Measurements from ENCODE around the gene GNPNAT1. TPM values are rescaled to one million over a fixed set of nuclear protein-coding genes. Genes with fewer than 3 reads are reported as not detected.

The GNPNAT1 gene
- total and polyA plus RNA-seq, 9 of the 15 experiments (the other 6 are each of a cell fraction or from before 2014, with no cell fraction given) = 15.8 to 27.7 (median 25.3) TPM

DNA sequence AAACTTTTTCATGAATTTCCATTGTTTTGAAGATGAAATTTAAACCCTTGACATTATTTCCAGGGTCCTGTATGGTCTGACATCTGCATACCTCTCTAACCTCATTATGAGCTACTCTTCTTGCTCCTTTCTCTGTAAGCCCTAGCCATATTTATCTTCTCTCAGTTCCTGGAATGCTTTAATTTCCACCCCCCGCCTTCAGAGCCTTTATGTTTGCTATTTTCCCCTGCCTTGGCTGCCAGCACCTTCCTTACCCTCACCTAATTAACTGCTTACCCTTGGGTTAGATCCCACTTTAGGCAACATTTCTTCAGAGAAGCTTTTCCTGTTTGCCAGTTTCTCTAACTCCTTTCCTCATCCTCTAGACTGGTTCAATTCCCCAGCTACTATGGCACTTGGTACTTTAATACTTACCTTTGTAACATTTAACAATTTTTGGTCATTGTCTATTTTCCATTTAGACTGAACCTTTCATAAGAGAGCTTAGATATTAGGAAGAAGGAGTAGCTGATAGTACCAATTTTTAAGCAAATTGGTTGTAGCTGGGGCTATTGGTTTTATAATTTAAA, 55.4 kb downstream of the GNPNAT1 start:
- in situ Hi-C loops (cut with MboI) (no loop called here), intact Hi-C loops (cut with micrococcal nuclease) (no loop called here)
- Histone ChIP-seq H3K27ac (ENCODE audit: extremely low read depth, low read depth, low read length) (peak overlapping the region; percentile 62), H3K4me2 (ENCODE audit: insufficient read depth, low read length) (peak overlapping the region; percentile 20; the same call in 1 of the 2 replicates), H2AFZ (ENCODE audit: low read depth, low read length) (no peak overlapping the region), H3K9me1 (ENCODE audit: control insufficient read depth, insufficient read depth, low read length) (no peaks in the 10 kb centered on the region), H3K9ac (ENCODE audit: insufficient read depth in 1 of 2, low read depth in 2 of 2, low read length in 2 of 2) (peak overlapping the region in 1 of 2 experiments; percentile 43; a peak in 2 of 4 replicates), H4K20me1 (replicated peaks; ENCODE audit: control insufficient read depth, insufficient read depth, low read length) (no peaks in the 10 kb centered on the region), H3K4me1 (replicated peaks in 1 of 2; ENCODE audit: control insufficient read depth in 2 of 2, insufficient read depth in 2 of 2, low read length in 2 of 2) (peaks cover 8 to 14% of the 10 kb centered on the region in 2 experiments; a peak in 4 of 5 replicates), H3K36me3 (ENCODE audit: control insufficient read depth, insufficient read depth, low read length) (peaks cover 24% of the 10 kb centered on the region; the same call in 1 of the 3 replicates), H3K9me3 (replicated peaks; ENCODE audit: control insufficient read depth, insufficient read depth, low read depth, low read length) (no peaks in the 10 kb centered on the region), H3K79me2 (ENCODE audit: control insufficient read depth, insufficient read depth, low read length) (peaks cover 86% of the 10 kb centered on the region), H3K27me3 (ENCODE audit: control insufficient read depth in 2 of 2, insufficient read depth in 2 of 2, low read length in 2 of 2) (no peaks in the 10 kb centered on the region), H3K4me3 (no peak overlapping the region)
- CTCF ChIA-PET (ENCODE audit: low intra/inter-chr PET ratio) = no interaction called here
- WGBS (ENCODE audit: insufficient coverage, low coverage, missing lambda C conversion rate) = 10% methylated on average over 1 of the region's 1 CpG
- DNase-seq (ENCODE audit: extremely low read depth in 1 of 4, low spot score in 3 of 4) (peak in 2 of 4 experiments; percentile 18 to 41), ATAC-seq (peak; percentile 65), FAIRE-seq (peak; percentile 51)
- BruUV-seq (replicated peaks) = no TSS peak
- POLR2A ChIA-PET = interaction anchor here (0.8 to 1.5 kb wide), 3 partner anchors 8 to 47 kb away, joined by 3 to 4 read pairs (median 3); no protein-coding TSS in a partner anchor
- TF ChIP-seq ZNF232 (CRISPR knock-in tag; IDR thresholded peaks at IDR 0.05) (no peak), RBM17 (IDR thresholded peaks at IDR 0.05; ENCODE audit: borderline replicate concordance, low read depth, low read length) (no peak), NFIC (IDR thresholded peaks at IDR 0.05) (no peak), DIDO1 (tag; IDR thresholded peaks at IDR 0.05; ENCODE audit: low read depth) (no peak), DNMT1 (IDR thresholded peaks at IDR 0.05) (no peak), ZNF57 (CRISPR knock-in tag; IDR thresholded peaks at IDR 0.05) (no peak), BRF1 (IDR thresholded peaks at IDR 0.05; ENCODE audit: borderline replicate concordance, extremely low read depth, insufficient read length) (no peak), STAT5A (IDR thresholded peaks at IDR 0.05; ENCODE audit: borderline replicate concordance, low read length) (no peak)
- TF ChIP-seq, protein P1, sequence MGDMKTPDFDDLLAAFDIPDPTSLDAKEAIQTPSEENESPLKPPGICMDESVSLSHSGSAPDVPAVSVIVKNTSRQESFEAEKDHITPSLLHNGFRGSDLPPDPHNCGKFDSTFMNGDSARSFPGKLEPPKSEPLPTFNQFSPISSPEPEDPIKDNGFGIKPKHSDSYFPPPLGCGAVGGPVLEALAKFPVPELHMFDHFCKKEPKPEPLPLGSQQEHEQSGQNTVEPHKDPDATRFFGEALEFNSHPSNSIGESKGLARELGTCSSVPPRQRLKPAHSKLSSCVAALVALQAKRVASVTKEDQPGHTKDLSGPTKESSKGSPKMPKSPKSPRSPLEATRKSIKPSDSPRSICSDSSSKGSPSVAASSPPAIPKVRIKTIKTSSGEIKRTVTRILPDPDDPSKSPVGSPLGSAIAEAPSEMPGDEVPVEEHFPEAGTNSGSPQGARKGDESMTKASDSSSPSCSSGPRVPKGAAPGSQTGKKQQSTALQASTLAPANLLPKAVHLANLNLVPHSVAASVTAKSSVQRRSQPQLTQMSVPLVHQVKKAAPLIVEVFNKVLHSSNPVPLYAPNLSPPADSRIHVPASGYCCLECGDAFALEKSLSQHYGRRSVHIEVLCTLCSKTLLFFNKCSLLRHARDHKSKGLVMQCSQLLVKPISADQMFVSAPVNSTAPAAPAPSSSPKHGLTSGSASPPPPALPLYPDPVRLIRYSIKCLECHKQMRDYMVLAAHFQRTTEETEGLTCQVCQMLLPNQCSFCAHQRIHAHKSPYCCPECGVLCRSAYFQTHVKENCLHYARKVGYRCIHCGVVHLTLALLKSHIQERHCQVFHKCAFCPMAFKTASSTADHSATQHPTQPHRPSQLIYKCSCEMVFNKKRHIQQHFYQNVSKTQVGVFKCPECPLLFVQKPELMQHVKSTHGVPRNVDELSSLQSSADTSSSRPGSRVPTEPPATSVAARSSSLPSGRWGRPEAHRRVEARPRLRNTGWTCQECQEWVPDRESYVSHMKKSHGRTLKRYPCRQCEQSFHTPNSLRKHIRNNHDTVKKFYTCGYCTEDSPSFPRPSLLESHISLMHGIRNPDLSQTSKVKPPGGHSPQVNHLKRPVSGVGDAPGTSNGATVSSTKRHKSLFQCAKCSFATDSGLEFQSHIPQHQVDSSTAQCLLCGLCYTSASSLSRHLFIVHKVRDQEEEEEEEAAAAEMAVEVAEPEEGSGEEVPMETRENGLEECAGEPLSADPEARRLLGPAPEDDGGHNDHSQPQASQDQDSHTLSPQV (IDR thresholded peaks at IDR 0.05) = no peak
